Endothelial cell of umbilical vein (primary cell): ENCODE data around the gene TMEM109. TPM values are rescaled to one million over a fixed set of nuclear protein-coding genes. Genes with fewer than 3 reads are reported as not detected.

ENCODE experiments used
- BruUV-seq: library from RNA; stranded (reverse); fragments of 400-500 nt; replicated peaks from 2 replicates; lab custom pipeline; 2021; lab: Mats Ljungman, UMichigan
- CTCF ChIA-PET: fragments of 300-600, 350-600 bp; sonication (Branson Sonifier 250); formaldehyde crosslinking; loops from one replicate; lab custom pipeline; 2021; ENCODE audit warnings: antibody characterized with exemption, inconsistent platforms; lab: Charles Lee
- POLR2A ChIA-PET: fragments of 300-600, 350-600 bp; sonication (Branson Sonifier 250); formaldehyde crosslinking; loops from one replicate; lab custom pipeline; 2021; ENCODE audit warnings: antibody characterized with exemption, inconsistent platforms; lab: Charles Lee
- DNase-seq: peaks from one replicate; pipeline ENCODE4 v3.0.0-alpha.2; 2011; ENCODE audit warnings: low read depth, low spot score
- FAIRE-seq: peaks from 2 replicates; lab custom pipeline; 2011; peaks lifted over from hg19 to GRCh38; lab: Jason Lieb, UNC
- H2AFZ ChIP-seq: 2 replicates; pipeline ENCODE4 v1.6.0; 2012; ENCODE audit warnings: low read depth, low read length, control low read depth, inconsistent platforms
- H3K27ac ChIP-seq: 2 replicates; pipeline ENCODE4 v1.5.1; 2011; ENCODE audit warnings: low read depth, mild to moderate bottlenecking, control low read depth, low read length, moderate library complexity; ENCODE audit not compliant: insufficient read depth
- H3K27me3 ChIP-seq, 2 experiments: 2 replicates each; pipeline versions ENCODE4 v1.6.0 to v1.6.1; 2011; ENCODE audit warnings: low read length in 2 of 2, mixed read lengths in 1 of 2; ENCODE audit not compliant: control insufficient read depth in 2 of 2, insufficient read depth in 2 of 2
- H3K36me3 ChIP-seq, 2 experiments: 2 replicates in 1 of 2; 3 replicates in 1 of 2; pipeline ENCODE4 v1.5.1; 2011; ENCODE audit warnings: low read length in 2 of 2, mild to moderate bottlenecking in 1 of 2, moderate library complexity in 1 of 2; ENCODE audit not compliant: control insufficient read depth in 2 of 2, insufficient read depth in 2 of 2; ENCODE audit errors: extremely low read depth in 1 of 2
- H3K4me1 ChIP-seq: 3 replicates; pipeline ENCODE4 v1.5.1; 2011; ENCODE audit warnings: mild to moderate bottlenecking, low read length; ENCODE audit not compliant: control insufficient read depth, insufficient read depth; ENCODE audit errors: extremely low read depth
- H3K4me2 ChIP-seq: 2 replicates; pipeline ENCODE4 v1.6.1; 2011; ENCODE audit warnings: low read length, control low read depth, mixed read lengths; ENCODE audit not compliant: insufficient read depth
- H3K4me3 ChIP-seq, 3 experiments: fragments of 200-600 bp in 1 of 3; sonication (generic), shearing (Covaris generic) in 1 of 3; replicated peaks in 1 of 3; 2 replicates each; pipeline ENCODE4 v1.5.1; 2011 to 2016; ENCODE audit warnings: control low read depth in 3 of 3, low read length in 3 of 3, mild to moderate bottlenecking in 2 of 3, inconsistent platforms in 1 of 3, low read depth in 1 of 3, moderate library complexity in 1 of 3; ENCODE audit not compliant: insufficient read depth in 1 of 3
- H3K79me2 ChIP-seq: 2 replicates; pipeline ENCODE4 v1.6.0; 2012; ENCODE audit warnings: low read length, inconsistent platforms; ENCODE audit not compliant: control insufficient read depth, insufficient read depth
- H3K9ac ChIP-seq: replicated peaks from 2 replicates; pipeline ENCODE3; 2011; ENCODE audit warnings: low read length, control low read depth; ENCODE audit not compliant: insufficient read depth; ENCODE audit errors: extremely low read depth
- H3K9me1 ChIP-seq: replicated peaks from 3 replicates; pipeline ENCODE4 v1.6.0; 2011; ENCODE audit warnings: mild to moderate bottlenecking, low read length; ENCODE audit not compliant: control insufficient read depth, insufficient read depth; ENCODE audit errors: extremely low read depth
- H3K9me3 ChIP-seq: replicated peaks from 2 replicates; pipeline ENCODE4 v1.5.1; 2012; ENCODE audit warnings: low read length, inconsistent platforms; ENCODE audit not compliant: control insufficient read depth, insufficient read depth
- H4K20me1 ChIP-seq: replicated peaks from 2 replicates; pipeline ENCODE3; 2011; ENCODE audit warnings: mild to moderate bottlenecking, low read length; ENCODE audit not compliant: control insufficient read depth, insufficient read depth; ENCODE audit errors: extremely low read depth
- CTCF ChIP-seq, 2 donors: IDR thresholded peaks; 1 replicate in 1 of 2; 2 replicates in 1 of 2; pipeline ENCODE4 v1.5.1; 2011; ENCODE audit warnings: low read length in 2 of 2, mild to moderate bottlenecking in 2 of 2, moderate library complexity in 2 of 2, control low read depth in 1 of 2, inconsistent platforms in 1 of 2, low read depth in 1 of 2; ENCODE audit not compliant: insufficient read depth in 1 of 2; ENCODE audit errors: extremely low read depth in 1 of 2
- EZH2 ChIP-seq: IDR thresholded peaks from 2 replicates; pipeline ENCODE4 v1.6.1; 2012; ENCODE audit warnings: borderline replicate concordance, low read depth, mild to moderate bottlenecking, moderate library complexity, low read length, inconsistent platforms; ENCODE audit not compliant: severe bottlenecking
- FOS ChIP-seq: IDR thresholded peaks from 2 replicates; pipeline ENCODE4 v1.6.1; 2011; ENCODE audit warnings: mild to moderate bottlenecking, low read length, moderate library complexity, borderline replicate concordance; ENCODE audit not compliant: insufficient read depth
- GATA2 ChIP-seq: IDR thresholded peaks from 2 replicates; pipeline ENCODE4 v1.7.0; 2011; ENCODE audit warnings: low read depth, mild to moderate bottlenecking, moderate library complexity, mixed read lengths, low read length; ENCODE audit not compliant: insufficient read length, insufficient read depth
- JUN ChIP-seq: IDR thresholded peaks from 2 replicates; pipeline ENCODE4 v1.6.1; 2011; ENCODE audit warnings: borderline replicate concordance, low read depth; ENCODE audit not compliant: insufficient read length, insufficient read depth
- MAX ChIP-seq: IDR thresholded peaks from 2 replicates; pipeline ENCODE4 v1.6.1; 2011; ENCODE audit not compliant: insufficient read depth, insufficient read length
- MYC ChIP-seq: IDR thresholded peaks from one replicate; pipeline ENCODE4 v1.6.1; 2011; ENCODE audit warnings: mild to moderate bottlenecking, low read depth, low read length
- POLR2A ChIP-seq: IDR thresholded peaks from 2 replicates; pipeline ENCODE4 v1.6.1; 2012; ENCODE audit warnings: low read depth, mild to moderate bottlenecking, control low read depth, low read length
- POLR2AphosphoS5 ChIP-seq: IDR thresholded peaks from 2 replicates; pipeline ENCODE4 v1.6.1; 2012; ENCODE audit warnings: low read depth, mild to moderate bottlenecking, control low read depth, low read length, moderate library complexity; ENCODE audit not compliant: insufficient read depth
- dilution Hi-C: fragments of 300-500 bp; cut with MboI; formaldehyde crosslinking; loops from one replicate; pipeline ENCODE4 v1.15.0; 2019; ENCODE audit warnings: low sequenced_read_pairs; ENCODE audit not compliant: extremely low pct_ligation_motif_present
- intact Hi-C: fragments of 100-400 bp; cut with micrococcal nuclease; formaldehyde crosslinking; loops from one replicate; pipeline ENCODE4 v1.10.0; 2022
- polyA plus RNA-seq, 4 experiments: library from polyadenylated mRNA; depleted of rRNA in 3 of 4; stranded (reverse) in 3 of 4; unstranded in 1 of 4; fragments of >200 nt; gene quantifications; 2 replicates each; pipeline versions ENCODE4 v1.2.1 to v1.2.3, GENCODE V29; 2011 to 2012; ENCODE audit warnings: missing spikeins in 1 of 4
- total RNA-seq: library from RNA; stranded (reverse); gene quantifications from 2 replicates; pipeline ENCODE4 v1.2.3, GENCODE V29; 2021

The TMEM109 gene
- total and polyA plus RNA-seq, 2 donors (not counting 3 experiments of a cell fraction or from before 2014, with no cell fraction given) = 143 to 192 TPM

- dilution Hi-C loops (no loop called here), intact Hi-C loops (loop anchor here (1.0 to 2.0 kb wide), 3 partner anchors 158 to 224 kb away; no protein-coding TSS in a partner anchor)
- no peak overlapping the region for H3K9ac ChIP-seq
- no peaks in the 10 kb centered on the region for H3K79me2 ChIP-seq
- H3K9me3 ChIP-seq = no peaks in the 10 kb centered on the region
- no peaks in the 10 kb centered on the region for H3K9me1 ChIP-seq
- DNase-seq (no peak), FAIRE-seq (no peak)
- no TSS peak for BruUV-seq
- H3K4me3 ChIP-seq = no peak overlapping the region
- no peaks in the 10 kb centered on the region for H3K36me3 ChIP-seq
- POLR2A ChIA-PET = interaction anchor here (0.6 kb wide), 1 partner anchor 17 kb away, joined by 5 read pairs; no protein-coding TSS in a partner anchor
- no peak overlapping the region for H2AFZ ChIP-seq
- no peak overlapping the region for H3K27ac ChIP-seq
- H4K20me1 ChIP-seq = no peaks in the 10 kb centered on the region
- TF ChIP-seq JUN (no peak), GATA2 (no peak), CTCF (IDR thresholded peaks at IDR 0.05; ENCODE audit: extremely low read depth in 1 of 2, insufficient read depth in 1 of 2, low read depth in 1 of 2, low read length in 2 of 2) (no peak), MYC (no peak), MAX (no peak), POLR2AphosphoS5 (no peak), FOS (no peak), EZH2 (no peak), POLR2A (no peak)
- CTCF ChIA-PET = interaction anchor here (0.6 to 2.1 kb wide), 16 partner anchors 8 to 214 kb away, joined by 3 to 9 read pairs (median 4); no protein-coding TSS in a partner anchor
- no peak overlapping the region for H3K4me2 ChIP-seq
- no peaks in the 10 kb centered on the region for H3K4me1 ChIP-seq
- peaks cover 3 to 8% of the 10 kb centered on the region in 2 experiments for H3K27me3 ChIP-seq
These were observed 56.9 kb downstream of the TMEM109 start for GRCh38 chr11:60970890-60971289.
